Hair follicular keratinocyte (primary cell): Measurements from ENCODE around the gene LPIN1. TPM values are rescaled to one million over a fixed set of nuclear protein-coding genes. Genes with fewer than 3 reads are reported as not detected.

ENCODE experiments used
- total RNA-seq: library from RNA; depleted of rRNA; stranded (reverse); fragments of >200 nt; gene quantifications from 2 replicates; pipeline ENCODE4 v1.2.3, GENCODE V29; 2015

LPIN1 gene
- total RNA-seq: 44.2 and 49.7 TPM in 2 replicates

GRCh38 chr2:11746376-11746806 is at the start of gene LPIN1:
Gene LPIN1, plus strand, starts transcription at chr2:11746632. Its CDS starts 18,910 bp downstream, at chr2:11765542.

Other genes starting within 250 kb of the LPIN1 start
- 0.31 and 1.0 TPM in 2 replicates for gene GREB1, start 212.6 kb upstream of the LPIN1 start, total RNA-seq
- not detected in 2 replicates for gene NTSR2, start 76.4 kb upstream of the LPIN1 start, total RNA-seq